ENCODE results near the gene MSX2. TPM values are rescaled to one million over a fixed set of nuclear protein-coding genes. Genes with fewer than 3 reads are reported as not detected.

MSX2 gene
- polyA plus RNA-seq, 4 donors, result 0.35 to 0.94 (median 0.78) TPM

DNA sequence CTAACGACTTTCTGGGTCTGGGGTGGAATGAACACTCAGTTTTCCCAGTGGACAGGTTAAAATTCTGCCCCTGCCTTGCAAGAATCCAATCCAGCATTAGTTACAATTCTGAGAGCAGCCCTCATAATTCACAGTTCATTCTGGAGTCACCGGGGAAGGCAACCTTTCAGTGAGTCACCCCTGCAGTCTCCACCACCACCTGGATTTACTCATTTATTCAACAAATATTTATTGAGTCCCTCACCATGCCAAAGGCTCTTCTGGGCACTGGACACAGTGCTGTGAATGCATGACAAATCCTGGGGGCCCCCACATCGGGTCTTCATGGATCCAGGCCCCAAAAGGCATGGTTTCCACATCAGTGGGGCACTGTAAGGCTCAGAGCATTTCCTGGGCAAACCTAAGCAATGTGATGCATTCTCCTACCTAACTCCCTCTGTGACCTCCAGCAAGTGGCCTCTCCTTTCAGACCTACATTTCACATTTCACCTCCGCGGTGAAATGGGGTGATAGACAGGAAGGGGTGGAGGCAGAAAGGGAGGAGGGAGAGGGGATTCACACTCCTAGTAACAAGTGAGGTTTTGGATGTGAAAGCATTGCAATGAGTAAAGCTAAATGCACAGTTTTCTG lies 6.4 kb upstream of the MSX2 start:
- no peak for DNase-seq (ENCODE audit: low read depth in 4 of 4, low spot score in 3 of 4)

DNA sequence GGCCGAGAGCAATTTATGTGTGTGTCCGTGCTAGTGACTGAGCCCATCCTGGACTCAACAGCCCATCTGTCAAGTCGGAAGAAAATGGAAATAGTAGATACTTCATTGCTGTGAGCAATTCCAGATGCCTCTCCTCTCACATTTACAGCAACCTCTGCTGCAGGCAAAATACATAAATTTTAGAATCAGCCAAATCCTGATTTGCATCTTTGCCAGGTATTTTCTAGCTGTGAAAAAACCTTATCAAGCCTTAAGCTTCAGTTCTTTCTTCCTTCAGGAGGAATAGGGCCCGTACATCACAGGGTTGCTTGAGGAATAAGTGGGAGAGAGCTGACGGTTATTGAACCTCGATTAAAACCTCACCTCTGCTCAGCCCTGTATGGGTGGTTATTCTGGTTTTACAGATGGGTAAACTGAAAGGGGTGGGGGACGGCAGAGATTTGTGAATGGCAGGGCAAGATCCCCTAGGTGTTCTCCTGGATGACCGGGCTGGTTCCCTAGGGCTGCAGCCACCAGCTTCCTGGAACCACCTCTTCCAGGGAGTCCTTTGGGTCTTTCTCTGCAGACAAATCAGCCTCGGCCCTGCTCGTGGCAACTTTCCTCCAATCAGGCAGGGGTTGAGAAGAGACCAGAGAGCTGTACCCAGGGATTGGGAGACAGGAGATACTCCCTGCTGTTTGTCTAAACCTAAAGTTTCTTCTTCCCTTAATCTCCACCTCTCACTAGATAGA lies 5.3 kb upstream of the MSX2 start:
- DNase-seq (ENCODE audit: low read depth in 4 of 4, low spot score in 3 of 4), result no peak

DNA sequence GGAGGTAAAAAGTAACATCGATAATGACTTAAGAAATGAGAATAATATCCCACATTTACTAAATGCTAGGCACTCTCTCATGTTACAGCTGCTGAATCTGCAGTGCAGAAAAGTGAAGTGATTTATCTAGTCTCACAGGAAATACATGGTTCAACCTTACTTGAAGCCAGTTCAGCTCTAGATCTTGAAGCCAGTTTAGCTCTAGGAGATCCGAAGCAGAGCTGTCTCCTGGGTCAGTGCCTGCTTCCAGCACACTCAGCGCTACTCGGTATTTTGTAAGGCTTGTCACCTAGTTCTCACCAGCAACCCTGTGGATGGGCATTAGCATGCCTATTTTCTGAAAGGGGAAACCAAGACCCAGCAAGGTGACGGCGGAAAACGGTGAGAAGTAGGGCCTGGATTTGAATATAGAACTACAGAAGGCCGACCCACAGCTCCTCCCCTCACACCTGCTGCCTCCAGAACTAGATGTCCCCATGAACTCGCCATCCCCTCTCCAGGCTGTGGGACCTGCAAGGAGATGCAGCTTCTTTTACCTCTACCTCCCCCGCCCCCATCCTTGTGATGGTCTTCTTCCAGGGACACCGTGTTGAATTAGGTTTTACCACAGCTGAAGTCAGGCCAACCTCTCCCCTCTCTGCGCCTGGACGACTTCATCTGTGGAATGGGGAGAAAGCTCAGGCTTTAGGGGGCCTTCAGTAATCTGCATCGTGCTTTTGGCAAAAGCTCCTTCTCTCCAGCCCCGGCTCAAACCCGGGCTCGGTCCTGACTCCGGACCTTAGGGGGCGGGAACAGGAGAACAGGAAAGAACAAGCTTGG lies 4.4 kb upstream of the MSX2 start:
- no peak for DNase-seq (ENCODE audit: low read depth in 4 of 4, low spot score in 3 of 4)

DNA sequence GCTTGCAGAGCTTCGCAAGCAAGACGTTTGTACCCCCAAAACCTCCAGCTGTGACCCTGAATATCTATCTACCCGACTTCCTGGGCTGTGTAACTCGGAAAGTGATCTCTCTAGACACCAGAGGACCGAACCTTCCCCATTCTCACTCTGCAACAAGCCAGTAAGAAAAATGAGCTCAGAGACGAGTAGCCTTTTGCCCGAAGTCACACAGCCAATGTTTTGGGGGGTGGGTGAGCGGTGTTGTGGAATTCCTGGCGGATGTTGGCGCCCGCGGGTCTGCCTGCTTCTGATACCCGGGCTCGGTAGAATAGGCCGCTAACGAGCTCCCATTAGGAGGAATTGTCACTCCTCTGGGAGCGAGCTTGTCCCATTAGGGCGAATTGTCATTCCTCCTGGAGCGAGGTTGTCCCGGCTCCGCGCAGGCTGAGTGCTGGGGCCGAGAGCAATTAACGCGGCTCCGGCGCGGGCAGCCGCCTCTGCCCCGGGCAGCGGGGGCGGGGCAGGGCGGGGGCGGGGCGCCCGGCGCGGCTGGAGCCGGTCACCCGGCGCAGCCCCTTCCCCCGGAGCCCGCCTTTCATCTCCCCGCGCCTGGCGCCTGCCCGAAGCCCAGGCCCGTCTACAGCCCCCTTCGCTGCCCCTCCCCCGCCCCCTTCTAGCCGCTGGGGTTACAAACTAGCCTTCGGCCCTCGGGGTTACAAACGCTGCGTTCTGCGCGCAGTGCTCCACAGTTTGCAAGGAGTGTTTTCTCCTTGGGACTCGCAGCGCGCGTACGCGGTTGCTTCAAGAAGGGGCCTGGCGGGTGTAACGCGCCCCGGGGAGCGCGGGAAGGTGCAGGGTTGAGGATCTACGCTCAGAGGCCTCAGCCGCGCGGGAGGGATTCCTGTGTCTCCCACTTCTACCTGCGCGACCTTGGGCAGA lies 3.5 kb upstream of the MSX2 start:
- no peak for DNase-seq (ENCODE audit: low read depth in 4 of 4, low spot score in 3 of 4)

DNA sequence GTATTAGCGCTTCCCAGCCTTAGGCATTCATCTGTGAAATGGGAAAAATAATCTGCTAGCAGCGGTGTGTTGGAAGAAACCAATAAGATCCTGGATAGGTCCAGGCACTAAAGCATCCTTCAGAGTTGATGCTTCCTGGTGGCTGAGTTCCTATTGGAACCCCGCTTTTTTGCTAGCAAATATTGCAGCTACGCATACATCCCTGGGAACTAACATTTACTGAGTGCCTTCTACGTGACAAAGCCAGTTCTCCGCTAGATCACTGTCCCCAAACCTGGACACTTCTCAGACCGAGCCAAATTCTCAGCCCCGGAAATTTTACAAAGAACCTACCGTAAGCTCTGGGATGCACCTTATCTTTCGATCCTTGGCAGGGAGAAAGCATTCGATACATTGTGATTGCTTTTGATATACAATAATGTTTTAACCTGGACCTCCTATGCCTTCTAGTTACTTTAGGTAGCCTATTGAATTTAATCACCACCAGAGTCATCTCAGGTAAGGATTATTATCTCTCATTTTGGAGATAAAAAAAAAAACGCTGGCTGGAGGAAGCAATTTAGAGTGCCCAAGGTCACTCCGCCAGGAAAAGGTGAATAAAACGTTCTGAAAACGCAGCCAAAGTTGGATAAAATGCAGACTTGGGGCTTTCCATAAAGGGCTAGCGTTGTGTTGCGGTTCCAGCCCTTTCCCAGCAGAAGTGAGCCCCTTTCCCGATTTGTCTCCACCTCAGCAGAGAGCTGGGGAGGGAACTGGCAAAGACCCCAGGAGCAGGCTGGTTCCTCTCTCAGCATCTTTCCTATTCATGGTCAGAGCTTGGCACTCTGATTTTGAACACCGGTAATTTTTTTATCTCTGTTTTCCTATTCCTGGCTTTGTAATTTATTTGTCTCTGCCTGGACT lies 2.6 kb upstream of the MSX2 start:
- no peak for DNase-seq (ENCODE audit: low read depth in 4 of 4, low spot score in 3 of 4)

DNA sequence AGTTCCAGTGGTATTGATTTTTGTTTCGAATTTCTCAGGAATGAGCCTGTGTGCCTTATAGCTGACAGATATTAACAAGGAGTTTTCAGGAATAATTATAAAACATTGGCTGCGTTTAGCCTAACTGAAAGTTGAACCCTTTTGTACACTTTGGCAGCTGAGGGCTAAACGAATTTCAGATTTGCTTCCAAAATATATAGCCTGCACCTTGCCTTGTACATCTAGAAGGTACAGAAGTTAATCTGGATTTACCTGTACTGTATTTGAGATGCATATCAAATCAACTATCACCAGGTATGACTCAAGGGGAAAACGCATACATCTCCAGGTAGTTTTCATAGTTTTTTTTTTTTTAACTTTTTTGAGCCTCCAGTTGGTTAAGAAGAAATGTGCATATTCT lies 1.9 kb upstream of the MSX2 start:
- no peak for DNase-seq (ENCODE audit: low read depth in 4 of 4, low spot score in 3 of 4)

DNA sequence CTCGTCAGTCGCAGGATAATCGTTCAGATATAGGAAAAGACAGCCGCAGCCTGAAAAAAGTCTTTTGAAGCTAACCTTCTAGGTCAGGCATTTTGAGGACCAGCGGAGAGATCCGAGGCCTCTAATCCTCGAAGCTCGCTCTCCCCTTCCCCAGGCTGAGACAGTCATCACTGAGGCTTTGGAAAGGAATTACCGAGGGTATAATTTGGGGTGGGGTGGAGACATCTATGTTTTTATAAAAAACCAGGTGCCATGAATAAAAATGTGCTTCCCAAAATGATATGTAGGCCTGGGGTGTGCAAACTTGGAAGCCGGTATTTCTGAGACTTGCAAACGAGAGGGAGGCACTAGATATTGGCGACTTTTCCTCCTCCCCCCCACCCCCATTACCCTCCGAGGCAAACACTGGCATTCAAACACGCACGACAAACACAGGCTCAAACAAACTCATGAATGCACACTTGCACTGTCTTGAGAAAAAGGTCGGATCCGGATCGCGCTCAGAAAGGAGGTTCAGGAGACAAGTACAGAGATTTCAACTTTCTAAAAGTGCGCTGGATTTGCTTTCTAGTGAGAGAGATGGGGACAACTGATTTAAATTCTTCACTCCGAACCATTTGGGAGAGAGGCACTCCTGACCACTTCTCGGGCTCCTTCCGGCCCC lies 935 bp upstream of the MSX2 start:
- DNase-seq (ENCODE audit: low read depth in 4 of 4, low spot score in 3 of 4), result no peak

DNA sequence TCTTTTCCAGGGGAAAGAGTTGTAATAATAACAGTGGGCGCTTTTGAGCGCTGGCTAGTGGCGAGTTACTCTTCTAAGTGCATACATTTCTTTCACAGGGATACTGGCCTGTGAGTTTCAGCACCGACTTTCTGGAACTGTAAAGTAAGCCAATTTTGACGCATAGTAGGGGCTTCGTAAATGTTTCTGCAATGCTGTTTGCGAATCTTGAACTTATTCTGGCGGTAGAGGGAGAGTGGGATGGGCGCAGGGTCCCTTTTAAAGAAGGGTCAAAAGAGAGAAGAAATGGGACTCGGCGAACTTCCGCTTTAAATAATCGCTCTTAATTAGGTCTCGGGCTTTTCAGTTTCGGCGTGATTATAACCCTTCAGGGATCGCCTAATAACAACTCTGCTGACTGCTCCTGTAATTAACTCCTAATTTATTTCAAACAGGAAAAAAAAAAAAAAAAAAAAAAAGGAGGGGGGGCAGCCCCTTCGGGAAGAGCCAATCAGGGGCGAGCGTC lies 351 bp upstream of the MSX2 start:
- no peak for DNase-seq (ENCODE audit: low read depth in 4 of 4, low spot score in 3 of 4)

DNA sequence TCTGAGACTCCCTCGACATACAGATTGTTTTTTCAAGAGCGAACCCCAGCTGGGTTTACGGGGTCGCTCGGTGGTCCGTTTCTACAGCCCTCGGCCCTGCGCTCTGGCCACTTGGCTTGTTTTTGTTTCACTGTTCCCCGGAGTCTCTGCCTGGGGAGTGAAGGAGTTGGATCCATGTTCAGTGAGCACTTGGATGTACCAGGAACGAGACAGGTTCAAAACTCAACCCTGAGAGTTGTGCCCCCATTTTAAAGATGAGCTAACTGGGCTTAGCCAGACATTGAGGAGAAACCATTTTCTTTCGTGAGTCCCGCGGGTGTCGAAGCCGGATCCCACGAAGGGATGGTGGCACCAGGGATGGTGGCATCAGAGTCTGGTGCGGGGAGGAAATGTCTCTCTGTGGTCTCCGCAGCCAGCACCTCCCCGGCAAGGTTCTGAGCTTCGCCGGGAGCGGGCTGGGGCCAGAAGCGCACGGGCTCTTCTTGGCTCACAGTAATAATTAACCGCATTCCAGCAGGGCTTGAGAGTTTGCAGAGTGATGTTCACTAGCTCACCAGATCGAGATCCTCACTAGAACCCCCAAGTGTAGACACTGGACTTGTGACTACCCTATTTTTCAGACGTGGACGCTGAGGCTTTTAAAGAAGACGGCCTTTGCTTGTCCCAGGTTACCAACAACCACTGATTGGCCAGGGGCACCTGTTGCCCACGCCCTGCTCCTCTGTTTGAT lies 1.0 kb downstream of the MSX2 start:
- DNase-seq (ENCODE audit: low read depth in 4 of 4, low spot score in 3 of 4), result no peak

DNA sequence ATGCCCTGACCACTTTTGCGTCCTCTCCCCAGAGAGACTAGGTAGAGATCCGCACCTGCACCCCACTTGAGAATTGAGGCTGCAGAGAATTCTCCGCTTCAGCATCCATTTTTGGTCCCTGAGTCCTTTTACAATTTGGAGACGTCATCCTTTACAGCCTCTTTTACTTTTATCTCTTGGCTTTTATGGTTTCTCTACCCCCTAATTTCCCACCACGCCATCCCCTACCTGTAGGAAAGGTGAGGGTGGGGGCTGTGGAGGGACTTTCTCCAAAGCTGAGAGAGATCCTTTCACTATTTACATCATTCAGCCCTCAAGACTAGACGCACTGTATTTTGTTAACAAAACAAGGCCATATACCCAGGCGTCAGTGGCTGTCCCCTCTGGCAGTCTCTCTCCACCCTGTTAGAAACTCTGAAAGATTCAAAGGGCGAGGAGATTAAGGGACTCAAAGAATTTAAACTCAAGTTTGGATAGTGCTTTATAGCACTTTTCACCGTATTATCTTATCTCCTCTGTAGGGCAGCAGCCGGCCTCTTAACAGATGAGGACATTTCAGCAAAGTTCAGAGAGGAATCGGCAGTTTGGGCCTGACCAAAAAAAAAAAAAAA lies 1.7 kb downstream of the MSX2 start:
- DNase-seq (ENCODE audit: low read depth in 4 of 4, low spot score in 3 of 4), result no peak

DNA sequence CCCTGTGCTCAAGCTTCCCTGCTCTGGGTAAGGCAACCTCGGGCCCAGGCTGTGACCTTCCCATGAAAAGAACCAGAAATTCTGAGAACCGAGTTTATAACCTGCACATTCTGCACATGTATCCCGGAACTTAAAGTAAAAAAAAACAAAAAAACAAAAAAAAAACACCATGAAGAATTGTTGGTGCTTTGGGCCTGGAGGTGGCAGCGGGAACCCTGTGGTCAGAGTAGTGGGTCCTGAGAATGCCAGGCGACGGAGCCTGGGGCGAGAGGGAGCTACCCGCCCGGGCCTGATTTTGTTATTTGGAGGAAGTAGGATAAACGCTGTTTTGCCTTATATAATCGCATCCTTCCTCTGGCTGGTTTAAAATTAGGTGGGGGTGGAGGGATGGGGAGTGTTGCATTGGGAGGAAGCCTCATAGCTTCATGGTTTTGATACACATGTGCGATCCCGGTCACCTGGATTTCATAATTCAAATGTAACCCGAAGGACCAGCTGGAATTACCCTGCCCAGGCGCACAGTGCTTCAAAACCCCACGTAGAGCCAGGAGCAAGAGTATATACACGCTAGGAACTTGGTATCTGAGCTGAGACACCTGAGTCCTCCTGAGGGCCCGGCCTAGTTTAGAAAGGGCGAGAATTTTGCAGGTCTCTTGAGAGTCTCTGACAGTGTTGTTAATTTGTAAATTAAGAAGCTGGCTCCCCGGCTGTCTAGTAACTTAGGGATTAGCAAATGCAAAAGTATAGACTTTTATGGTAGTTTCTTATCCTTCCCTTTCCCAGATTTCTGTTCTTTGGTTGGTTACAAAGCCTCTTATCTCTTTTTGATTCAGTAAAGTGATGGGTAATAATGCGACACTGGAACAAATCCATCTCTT lies 2.8 kb downstream of the MSX2 start:
- DNase-seq (ENCODE audit: low read depth in 4 of 4, low spot score in 3 of 4), result no peak

DNA sequence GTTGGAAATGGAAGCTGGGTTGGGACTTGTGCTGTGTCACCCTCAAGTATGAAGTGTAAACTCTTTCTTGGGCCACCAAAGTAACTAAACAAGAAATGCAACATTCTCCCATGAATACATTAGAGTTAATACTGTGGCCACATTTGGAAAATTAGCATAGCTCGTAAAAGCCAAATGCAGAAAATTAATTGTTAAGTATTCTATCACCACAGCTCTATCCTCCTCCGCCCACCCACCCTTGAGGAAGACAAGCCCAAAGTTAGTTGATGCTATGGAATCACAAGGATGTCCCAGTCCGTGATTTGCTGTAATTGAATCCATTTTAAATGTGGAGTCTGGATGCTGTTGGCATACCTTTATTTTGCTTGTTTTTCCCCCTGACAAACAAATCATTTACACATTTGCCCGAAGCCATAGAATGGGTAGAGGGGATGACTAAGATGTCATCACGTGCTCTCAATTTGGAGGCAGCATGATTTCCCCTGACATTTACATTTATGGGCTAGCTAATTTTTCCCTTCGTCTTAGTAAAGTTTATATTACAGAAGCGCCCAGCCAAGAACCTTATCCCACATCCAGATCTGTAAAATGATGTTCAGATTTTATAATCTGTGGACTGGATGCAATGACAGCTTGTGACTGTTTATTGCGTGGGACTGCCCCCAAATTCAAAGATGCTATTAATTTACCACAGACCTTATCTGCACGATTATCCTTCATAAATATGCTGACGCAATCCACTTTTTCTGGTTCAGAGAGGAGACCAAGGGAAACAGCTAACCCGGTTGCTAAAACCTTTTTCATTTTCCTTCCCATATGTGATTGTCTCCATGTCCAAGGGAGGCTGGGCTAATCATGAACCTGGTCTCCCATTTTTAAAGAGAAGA lies 3.7 kb downstream of the MSX2 start:
- DNase-seq (ENCODE audit: low read depth in 4 of 4, low spot score in 3 of 4), result no peak

DNA sequence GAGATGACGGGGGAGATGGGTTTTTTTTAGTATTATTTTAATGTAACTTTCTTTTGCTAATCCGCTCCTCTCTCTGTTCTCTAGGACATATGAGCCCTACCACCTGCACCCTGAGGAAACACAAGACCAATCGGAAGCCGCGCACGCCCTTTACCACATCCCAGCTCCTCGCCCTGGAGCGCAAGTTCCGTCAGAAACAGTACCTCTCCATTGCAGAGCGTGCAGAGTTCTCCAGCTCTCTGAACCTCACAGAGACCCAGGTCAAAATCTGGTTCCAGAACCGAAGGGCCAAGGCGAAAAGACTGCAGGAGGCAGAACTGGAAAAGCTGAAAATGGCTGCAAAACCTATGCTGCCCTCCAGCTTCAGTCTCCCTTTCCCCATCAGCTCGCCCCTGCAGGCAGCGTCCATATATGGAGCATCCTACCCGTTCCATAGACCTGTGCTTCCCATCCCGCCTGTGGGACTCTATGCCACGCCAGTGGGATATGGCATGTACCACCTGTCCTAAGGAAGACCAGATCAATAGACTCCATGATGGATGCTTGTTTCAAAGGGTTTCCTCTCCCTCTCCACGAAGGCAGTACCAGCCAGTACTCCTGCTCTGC lies 4.8 kb downstream of the MSX2 start:
- DNase-seq (ENCODE audit: low read depth in 4 of 4, low spot score in 3 of 4), result no peak

DNA sequence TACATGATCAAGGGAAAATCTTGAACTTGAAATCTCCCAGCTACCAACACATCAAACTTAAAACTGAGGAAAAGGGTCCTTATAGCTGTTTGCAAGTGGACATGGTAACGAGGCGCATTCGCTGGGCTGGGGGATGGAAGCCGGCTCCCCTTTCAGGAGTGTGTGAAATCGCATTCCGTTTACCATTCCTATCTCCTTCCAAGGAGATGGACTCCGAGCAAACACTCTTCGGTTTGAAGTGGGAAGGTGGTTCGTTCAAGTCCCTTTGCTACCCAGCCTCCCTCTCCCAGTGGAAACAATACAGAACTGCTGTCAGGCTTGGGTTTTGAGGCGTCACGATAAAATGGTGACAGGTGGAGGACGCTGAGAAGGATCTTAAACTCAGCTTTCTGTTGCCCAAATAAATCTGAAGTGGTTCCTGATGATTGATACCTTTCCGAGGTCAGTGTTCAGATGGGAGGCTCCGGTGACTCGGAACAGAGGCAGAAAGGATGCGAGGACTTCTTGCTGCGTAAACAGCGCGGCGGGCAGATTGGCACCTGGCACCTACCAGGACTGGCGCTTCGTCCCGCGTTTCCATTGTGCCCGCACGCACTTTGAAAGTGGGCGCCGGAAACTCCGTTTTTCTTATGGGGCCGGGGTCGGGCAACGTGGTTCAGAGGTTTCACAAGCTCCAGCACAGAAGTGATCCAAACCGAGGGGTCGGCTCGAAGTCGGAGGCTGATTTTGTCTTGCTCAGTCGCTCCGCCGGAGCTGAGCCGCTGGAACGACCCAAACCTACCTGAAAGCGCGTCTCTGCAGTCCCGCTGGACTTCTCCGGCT lies 7.0 kb downstream of the MSX2 start:
- no peak for DNase-seq (ENCODE audit: low read depth in 4 of 4, low spot score in 3 of 4)

Measured in right renal pelvis (tissue), 4 donors.